HFFc6 (cell line): Measurements from ENCODE around the gene MYO3B. TPM values are rescaled to one million over a fixed set of nuclear protein-coding genes. Genes with fewer than 3 reads are reported as not detected.

ENCODE experiments used
- DNase-seq: peaks from one replicate; pipeline ENCODE4 v3.0.0-alpha.2; 2018
- H3K27ac Mint-ChIP-seq: 2 replicates; pipeline ENCODE4 v1.8.0; 2020; ENCODE audit warnings: mild to moderate bottlenecking, mixed read lengths
- H3K27me3 Mint-ChIP-seq: 2 replicates; pipeline ENCODE4 v1.8.0; 2021; ENCODE audit warnings: mild to moderate bottlenecking, moderate library complexity, mixed read lengths; ENCODE audit not compliant: insufficient read depth
- H3K36me3 Mint-ChIP-seq: 2 replicates; pipeline ENCODE4 v1.8.0; 2021; ENCODE audit warnings: low read depth, mixed read lengths
- H3K4me1 Mint-ChIP-seq: 2 replicates; pipeline ENCODE4 v1.8.0; 2020; ENCODE audit warnings: low read depth, mixed read lengths
- H3K4me3 Mint-ChIP-seq: 2 replicates; pipeline ENCODE4 v1.8.0; 2020; ENCODE audit warnings: mild to moderate bottlenecking, moderate library complexity, mixed read lengths
- H3K9me3 Mint-ChIP-seq: 2 replicates; pipeline ENCODE4 v1.8.0; 2020; ENCODE audit warnings: mild to moderate bottlenecking, mixed read lengths
- total RNA-seq, 6 experiments: library from RNA; stranded (reverse); fragmentation: NEBNext Ultra II Directional; extraction: Animal tissue kit (Norgen Biotek cat#: 25700); gene quantifications; 2 replicates in 1 of 6; 3 replicates in 5 of 6; pipeline ENCODE4 v1.2.3, GENCODE V29; 2021
- TF ChIP-seq, protein P1 (sequence below): fragments of 200-600 bp; sonication (generic); IDR thresholded peaks from 2 replicates; pipeline ENCODE4 v1.5.0; 2021; ENCODE audit warnings: antibody characterized with exemption, mild to moderate bottlenecking

The MYO3B gene
- total RNA-seq, 6 experiments from 2014 or later, result not detected

DNA sequence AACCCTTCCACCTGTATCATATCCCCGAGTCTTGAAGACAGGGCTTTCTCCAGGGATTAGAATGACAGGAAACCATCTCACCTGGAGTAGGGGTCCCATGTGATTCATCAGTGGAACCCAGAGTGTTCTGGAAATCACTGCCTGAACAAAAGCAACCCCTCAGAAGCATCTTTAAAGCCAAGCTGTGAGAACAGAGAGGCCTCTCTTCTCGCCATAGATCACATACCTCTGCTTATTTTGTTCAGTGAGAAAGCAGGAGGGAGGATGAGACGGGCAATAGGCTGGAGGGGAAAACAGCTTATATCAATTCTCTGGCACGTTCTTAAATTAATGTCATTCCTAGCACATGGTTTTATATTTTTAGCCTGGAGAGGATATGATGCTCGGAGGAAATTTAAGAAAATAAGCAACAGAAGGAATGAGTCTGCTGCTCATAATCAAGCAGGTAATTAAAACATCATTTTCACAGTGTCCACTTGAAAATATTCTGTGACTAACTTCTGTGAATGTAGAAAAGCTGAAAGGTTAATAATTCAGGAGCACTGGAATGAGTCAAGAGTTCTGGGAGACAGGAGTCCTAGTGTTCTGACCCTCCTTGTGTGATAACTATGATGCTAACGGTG, 323.6 kb downstream of the MYO3B start:
- Mint-ChIP-seq H3K27ac (no peak overlapping the region), H3K9me3 (peaks cover 15% of the 10 kb centered on the region; the same call in 1 of the 2 replicates), H3K4me3 (no peak overlapping the region), H3K36me3 (no peaks in the 10 kb centered on the region), H3K4me1 (no peaks in the 10 kb centered on the region), H3K27me3 (no peaks in the 10 kb centered on the region; the same call in 1 of the 2 replicates)
- no peak for DNase-seq
- TF ChIP-seq, protein P1, sequence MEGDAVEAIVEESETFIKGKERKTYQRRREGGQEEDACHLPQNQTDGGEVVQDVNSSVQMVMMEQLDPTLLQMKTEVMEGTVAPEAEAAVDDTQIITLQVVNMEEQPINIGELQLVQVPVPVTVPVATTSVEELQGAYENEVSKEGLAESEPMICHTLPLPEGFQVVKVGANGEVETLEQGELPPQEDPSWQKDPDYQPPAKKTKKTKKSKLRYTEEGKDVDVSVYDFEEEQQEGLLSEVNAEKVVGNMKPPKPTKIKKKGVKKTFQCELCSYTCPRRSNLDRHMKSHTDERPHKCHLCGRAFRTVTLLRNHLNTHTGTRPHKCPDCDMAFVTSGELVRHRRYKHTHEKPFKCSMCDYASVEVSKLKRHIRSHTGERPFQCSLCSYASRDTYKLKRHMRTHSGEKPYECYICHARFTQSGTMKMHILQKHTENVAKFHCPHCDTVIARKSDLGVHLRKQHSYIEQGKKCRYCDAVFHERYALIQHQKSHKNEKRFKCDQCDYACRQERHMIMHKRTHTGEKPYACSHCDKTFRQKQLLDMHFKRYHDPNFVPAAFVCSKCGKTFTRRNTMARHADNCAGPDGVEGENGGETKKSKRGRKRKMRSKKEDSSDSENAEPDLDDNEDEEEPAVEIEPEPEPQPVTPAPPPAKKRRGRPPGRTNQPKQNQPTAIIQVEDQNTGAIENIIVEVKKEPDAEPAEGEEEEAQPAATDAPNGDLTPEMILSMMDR, result no peak

DNA sequence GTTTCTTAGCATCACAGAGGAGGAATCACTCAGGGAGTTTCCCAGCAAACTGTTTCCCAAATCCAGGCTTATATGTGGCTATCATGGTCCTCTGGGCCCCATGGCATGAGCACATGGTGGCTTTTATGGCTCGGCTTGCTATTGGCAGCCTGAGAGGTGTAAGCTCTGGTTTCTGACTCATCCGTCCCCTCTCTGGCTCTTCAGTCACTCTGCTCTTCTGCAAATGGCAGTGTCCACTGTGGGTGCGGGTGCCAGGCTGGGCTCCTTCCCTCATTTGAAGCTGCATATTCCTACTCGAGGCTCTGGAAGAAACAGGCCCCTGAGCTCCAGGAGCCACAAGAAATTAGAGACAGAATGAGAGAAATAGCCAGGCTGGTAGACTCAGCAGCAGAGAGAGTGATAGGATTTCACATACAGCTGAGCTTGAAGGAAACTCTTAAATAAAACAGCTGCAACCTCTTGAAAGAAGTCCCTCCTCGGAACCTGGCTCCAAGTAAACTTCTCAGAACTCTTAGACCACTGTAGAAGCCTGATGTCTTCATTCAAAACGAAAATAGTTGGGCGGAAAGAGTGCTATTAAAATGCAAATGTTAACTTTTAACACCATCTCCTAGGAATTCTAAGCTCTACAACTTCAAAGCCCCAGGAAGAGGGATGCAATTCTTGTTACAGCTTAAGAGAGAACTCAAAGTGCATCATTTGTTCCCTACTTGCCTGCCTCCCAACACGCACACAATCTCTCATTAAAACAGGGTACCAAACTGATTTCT, 324.6 kb downstream of the MYO3B start:
- Mint-ChIP-seq H3K36me3 (no peaks in the 10 kb centered on the region), H3K27ac (no peak overlapping the region)

DNA sequence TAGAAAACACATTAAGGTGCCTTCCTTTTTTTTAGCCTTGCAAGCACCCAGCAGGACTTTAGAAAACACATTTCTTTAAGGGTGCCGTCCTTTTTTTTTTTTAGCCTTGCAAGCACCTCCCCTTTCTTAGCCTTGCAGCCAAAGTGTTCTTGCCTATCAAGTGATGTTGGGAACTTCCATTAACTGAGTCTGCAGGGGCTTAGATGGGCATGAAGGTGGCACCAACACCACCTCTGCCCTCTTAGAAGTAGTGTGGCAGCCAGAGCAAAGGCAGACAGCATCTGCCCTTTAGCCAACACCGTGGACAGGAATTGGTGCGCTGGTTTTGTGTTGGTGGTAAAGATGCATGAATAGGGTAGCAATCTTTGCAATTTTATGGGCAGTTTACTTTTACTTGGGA, 325.6 kb downstream of the MYO3B start:
- Mint-ChIP-seq H3K9me3 (peaks cover 26% of the 10 kb centered on the region), H3K4me3 (no peak overlapping the region), H3K27me3 (no peaks in the 10 kb centered on the region; the same call in 1 of the 2 replicates), H3K27ac (no peak overlapping the region), H3K4me1 (no peaks in the 10 kb centered on the region), H3K36me3 (no peaks in the 10 kb centered on the region)
- no peak for DNase-seq
- TF ChIP-seq, protein P1, result no peak

More for the DNA sequence above, 324.6 kb downstream of the MYO3B start:
- peaks cover 23% of the 10 kb centered on the region for H3K9me3 Mint-ChIP-seq
- TF ChIP-seq, protein P1, result no peak
- H3K4me3 Mint-ChIP-seq, result no peak overlapping the region
- H3K4me1 Mint-ChIP-seq, result no peaks in the 10 kb centered on the region
- no peak for DNase-seq
- no peaks in the 10 kb centered on the region; the same call in 1 of the 2 replicates for H3K27me3 Mint-ChIP-seq

- no peaks in the 10 kb centered on the region for H3K36me3 Mint-ChIP-seq
- H3K4me3 Mint-ChIP-seq, result no peak overlapping the region
- TF ChIP-seq, protein P1, result no peak
- H3K4me1 Mint-ChIP-seq, result no peaks in the 10 kb centered on the region
- no peaks in the 10 kb centered on the region; the same call in 1 of the 2 replicates for H3K27me3 Mint-ChIP-seq
- no peak for DNase-seq
- no peak overlapping the region for H3K27ac Mint-ChIP-seq
- peaks cover 26% of the 10 kb centered on the region for H3K9me3 Mint-ChIP-seq
Measured at GRCh38 chr2:170503971-170504809, 326.2 kb downstream of the MYO3B start.

DNA sequence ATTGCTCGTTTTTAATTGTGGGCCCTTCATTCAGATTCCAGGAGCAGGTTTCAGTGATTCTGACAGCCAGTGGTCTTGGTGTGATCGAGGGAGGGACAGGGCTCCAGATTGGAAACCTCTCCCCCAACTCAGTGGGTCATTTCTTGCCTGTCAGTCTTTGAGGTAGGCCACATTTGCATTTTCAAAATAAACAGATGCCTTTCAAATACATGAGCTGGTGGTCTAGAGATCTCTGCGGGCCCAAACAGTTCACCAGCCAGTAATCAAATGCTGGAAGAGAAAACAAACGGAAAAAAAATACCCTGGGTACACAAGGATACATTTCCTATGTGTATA, 326.8 kb downstream of the MYO3B start:
- Mint-ChIP-seq H3K4me1 (no peaks in the 10 kb centered on the region), H3K9me3 (peaks cover 26% of the 10 kb centered on the region), H3K36me3 (no peaks in the 10 kb centered on the region), H3K4me3 (no peak overlapping the region), H3K27me3 (no peaks in the 10 kb centered on the region; the same call in 1 of the 2 replicates), H3K27ac (no peak overlapping the region)
- TF ChIP-seq, protein P1, result no peak
- DNase-seq, result no peak
